Measurements from ENCODE around the gene ASGR1.

GRCh38 chr17:7123844-7124243 is 55.3 kb downstream of the ASGR1 start:
- TF ChIP-seq ZFP3 (CRISPR knock-in tag; IDR thresholded peaks at IDR 0.05) (no peak), POU6F1 (CRISPR knock-in tag; IDR thresholded peaks at IDR 0.05; ENCODE audit: borderline replicate concordance, low read depth) (no peak), RARB (CRISPR knock-in tag; IDR thresholded peaks at IDR 0.05) (no peak), CREB5 (CRISPR knock-in tag; IDR thresholded peaks at IDR 0.05; ENCODE audit: low read depth) (no peak), CSDC2 (CRISPR knock-in tag; IDR thresholded peaks at IDR 0.05) (no peak), TCF4 (CRISPR knock-in tag; IDR thresholded peaks at IDR 0.05; ENCODE audit: borderline replicate concordance) (no peak), PATZ1 (CRISPR knock-in tag; IDR thresholded peaks at IDR 0.05; ENCODE audit: borderline replicate concordance) (no peak), ZNF565 (CRISPR knock-in tag; conservative IDR thresholded peaks at IDR 0.05; ENCODE audit: low read depth) (no peak), SNAI2 (CRISPR knock-in tag; IDR thresholded peaks at IDR 0.05) (no peak)
